NOMO-1 treated with DMSO at 0.1 percent for 48 hours (cell line): ENCODE data around the gene THOC1.

Source experiments
- DNase-seq: peaks from one replicate; lab custom pipeline; 2025; ENCODE audit not compliant: unreplicated experiment; lab: John Stamatoyannopoulos, UW

THOC1 gene

GRCh38 chr18:275486-275885 is 7.6 kb upstream of the THOC1 start:
- no peak for DNase-seq

- no peak for DNase-seq
Measured at GRCh38 chr18:274313-274712, 6.5 kb upstream of the THOC1 start.

- DNase-seq, result no peak
Measured at GRCh38 chr18:273525-273924, 5.7 kb upstream of the THOC1 start.

- DNase-seq, result no peak
Measured at GRCh38 chr18:272650-273049, 4.8 kb upstream of the THOC1 start.

- no peak for DNase-seq
Measured at GRCh38 chr18:269480-270095, 1.7 kb upstream of the THOC1 start.

GRCh38 chr18:267380-267687 is 513 bp downstream of the THOC1 start:
- peak; percentile 37 for DNase-seq

- DNase-seq, result no peak
Measured at GRCh38 chr18:261398-262073, 6.3 kb downstream of the THOC1 start.

- no peak for DNase-seq
Measured at GRCh38 chr18:260547-260946, 7.3 kb downstream of the THOC1 start.

- DNase-seq, result no peak
Measured at GRCh38 chr18:255171-255570, 12.7 kb downstream of the THOC1 start.

GRCh38 chr18:253121-253520 is 14.7 kb downstream of the THOC1 start:
- no peak for DNase-seq

- no peak for DNase-seq
Measured at GRCh38 chr18:251572-251971, 16.3 kb downstream of the THOC1 start.

GRCh38 chr18:250685-251084 is 17.2 kb downstream of the THOC1 start:
- DNase-seq, result no peak

GRCh38 chr18:248053-248452 is 19.8 kb downstream of the THOC1 start:
- no peak for DNase-seq

- no peak for DNase-seq
Measured at GRCh38 chr18:245282-245847, 22.5 kb downstream of the THOC1 start.

- no peak for DNase-seq
Measured at GRCh38 chr18:240175-240574, 27.7 kb downstream of the THOC1 start.

GRCh38 chr18:231563-231962 is 36.3 kb downstream of the THOC1 start:
- DNase-seq, result no peak

GRCh38 chr18:228586-228985 is 39.3 kb downstream of the THOC1 start:
- no peak for DNase-seq

- DNase-seq, result no peak
Measured at GRCh38 chr18:227902-228301, 39.9 kb downstream of the THOC1 start.

- no peak for DNase-seq
Measured at GRCh38 chr18:227374-227773, 40.5 kb downstream of the THOC1 start.

GRCh38 chr18:225745-226144 is 42.1 kb downstream of the THOC1 start:
- no peak for DNase-seq

- no peak for DNase-seq
Measured at GRCh38 chr18:220708-221107, 47.1 kb downstream of the THOC1 start.

- no peak for DNase-seq
Measured at GRCh38 chr18:217532-218336, 50.1 kb downstream of the THOC1 start.
